GM12878 (cell line): Measurements from ENCODE around the gene SENP3. TPM values are rescaled to one million over a fixed set of nuclear protein-coding genes. Genes with fewer than 3 reads are reported as not detected.
A peak's percentile ranks its signal among the peaks of the same experiment; 100 is the strongest.

Source experiments
- ATAC-seq: fragments of 200-7000 bp; cut with Tn5 transposase; 3 replicates; pipeline ENCODE4 v1.9.1; 2020; ENCODE audit warnings: mild to moderate bottlenecking, moderate library complexity
- BruUV-seq: library from RNA; stranded (reverse); fragments of 400-500 nt; replicated peaks from 2 replicates; lab custom pipeline; 2021; lab: Mats Ljungman, UMichigan
- CTCF ChIA-PET: fragments of 300-600 bp; sonication (Branson Sonifier 250); formaldehyde crosslinking; extraction: SDS; loops from one replicate; lab custom pipeline; 2021; ENCODE audit warnings: inconsistent platforms; lab: Yijun Ruan, JAX
- POLR2A ChIA-PET: fragments of 350-600 bp; formaldehyde crosslinking; extraction: SDS; loops from one replicate; lab custom pipeline; 2021; ENCODE audit warnings: inconsistent platforms; lab: Charles Lee
- RAD21 ChIA-PET: fragments of 300-600 bp; sonication (Branson Sonifier 250); formaldehyde crosslinking; loops from one replicate; lab custom pipeline; 2023; ENCODE audit warnings: antibody characterized with exemption; ENCODE audit not compliant: unreplicated experiment; lab: Charles Lee
- SMC1A ChIA-PET: fragments of 300-600 bp; sonication (Branson Sonifier 250); formaldehyde crosslinking; loops from one replicate; lab custom pipeline; 2023; ENCODE audit not compliant: unreplicated experiment, uncharacterized antibody; lab: Charles Lee
- DNase-seq: peaks from one replicate; pipeline ENCODE4 v3.0.0-alpha.2; 2011; ENCODE audit warnings: low read depth, low spot score
- FAIRE-seq: peaks from 3 replicates; lab custom pipeline; 2011; peaks lifted over from hg19 to GRCh38; lab: Jason Lieb, UNC
- H2AFZ ChIP-seq: 2 replicates; pipeline ENCODE4 v1.6.0; 2011; ENCODE audit warnings: low read depth, low read length, control low read depth; ENCODE audit not compliant: control insufficient read depth
- H3K27ac ChIP-seq: 2 replicates; pipeline ENCODE4 v1.5.1; 2011; ENCODE audit warnings: control low read depth; ENCODE audit not compliant: control insufficient read depth, insufficient read depth
- H3K27me3 ChIP-seq, 2 experiments: replicated peaks in 1 of 2; 2 replicates each; pipeline versions ENCODE4 v1.6.0 to v1.6.1; 2011; ENCODE audit warnings: low read length in 1 of 2; ENCODE audit not compliant: control insufficient read depth in 2 of 2, insufficient read depth in 2 of 2
- H3K36me3 ChIP-seq, 2 experiments: 2 replicates each; pipeline ENCODE4 v1.5.1; 2011; ENCODE audit warnings: low read length in 1 of 2; ENCODE audit not compliant: control insufficient read depth in 2 of 2, insufficient read depth in 2 of 2
- H3K4me1 ChIP-seq: 2 replicates; pipeline ENCODE4 v1.6.1; 2011; ENCODE audit warnings: mild to moderate bottlenecking, low read length, moderate library complexity, mixed read lengths; ENCODE audit not compliant: control insufficient read depth, insufficient read depth
- H3K4me2 ChIP-seq: 2 replicates; pipeline ENCODE4 v1.6.0; 2011; ENCODE audit warnings: control low read depth; ENCODE audit not compliant: control insufficient read depth, insufficient read depth
- H3K4me3 ChIP-seq: fragments of 200-600 bp; sonication (generic); 2 replicates; pipeline ENCODE4 v1.5.1; 2016
- H3K79me2 ChIP-seq: 2 replicates; pipeline ENCODE4 v1.6.0; 2011; ENCODE audit warnings: low read length; ENCODE audit not compliant: control insufficient read depth, insufficient read depth
- H3K9ac ChIP-seq: 2 replicates; pipeline ENCODE4 v1.8.0; 2011; ENCODE audit warnings: low read length, control low read depth, mixed read lengths; ENCODE audit not compliant: control insufficient read depth, insufficient read depth
- H3K9me3 ChIP-seq: replicated peaks from 3 replicates; pipeline ENCODE4 v1.5.1; 2011; ENCODE audit warnings: mild to moderate bottlenecking, low read length; ENCODE audit not compliant: control insufficient read depth, insufficient read depth
- H4K20me1 ChIP-seq: 2 replicates; pipeline ENCODE4 v1.6.0; 2011; ENCODE audit not compliant: control insufficient read depth, insufficient read depth
- CBX5 ChIP-seq: sonication (generic); IDR thresholded peaks from 2 replicates; pipeline ENCODE4 v1.6.1; 2016; ENCODE audit warnings: low read depth, moderate library complexity, mild to moderate bottlenecking, inconsistent platforms
- KDM1A ChIP-seq: fragments of 200-600 bp; sonication (generic); IDR thresholded peaks from 2 replicates; pipeline ENCODE4 v1.6.1; 2016; ENCODE audit warnings: borderline replicate concordance
- MXI1 ChIP-seq: fragments of 150-350 bp; IDR thresholded peaks from 2 replicates; pipeline ENCODE4 v1.6.1; 2011; ENCODE audit warnings: low read depth, mild to moderate bottlenecking, inconsistent platforms, low read length, improper control_type of control experiment
- NRF1 ChIP-seq: conservative IDR thresholded peaks from 2 replicates; pipeline ENCODE4 v1.6.1; 2011; ENCODE audit warnings: mild to moderate bottlenecking, low read depth, low read length, improper control_type of control experiment
- TCF7 ChIP-seq: IDR thresholded peaks from 2 replicates; pipeline ENCODE4 v1.6.1; 2014; ENCODE audit warnings: antibody characterized with exemption, borderline replicate concordance
- ZNF24 ChIP-seq: fragments of 450-650 bp; IDR thresholded peaks from 2 replicates; pipeline ENCODE4 v1.6.1; 2017; ENCODE audit warnings: antibody characterized with exemption, mild to moderate bottlenecking
- WGBS: methylation state at CpG from one replicate; pipeline ENCODE4 v1.1.6; 2016; ENCODE audit warnings: low lambda C conversion rate; ENCODE audit not compliant: insufficient replicate concordance, insufficient coverage; ENCODE audit errors: missing lambda C conversion rate; 5-methylcytosine and 5-hydroxymethylcytosine counted together
- in situ Hi-C: fragments of 300-500 bp; cut with MboI; formaldehyde crosslinking; loops from 9 replicates; pipeline ENCODE4 v1.14.3; 2018; ENCODE audit warnings: mixed read lengths
- intact Hi-C: fragments of 100-400 bp; cut with micrococcal nuclease; formaldehyde crosslinking; loops from one replicate; pipeline ENCODE4 v1.14.2; 2022; ENCODE audit not compliant: unreplicated experiment
- polyA plus RNA-seq, 11 experiments: library from polyadenylated mRNA; depleted of rRNA in 4 of 11; unstranded in 6 of 11; stranded (reverse) in 5 of 11; fragments of >200 nt; fragmentation: Nextera tagmentation in 4 of 11; fragmentation: Illumina TruSeq in 1 of 11; extraction: Ambion mirVana in 4 of 11; extraction: Trizol in 1 of 11; gene quantifications; 1 replicate in 1 of 11; 2 replicates in 10 of 11; pipeline versions ENCODE4 v1.2.1 to v1.2.3, GENCODE V29; 2011 to 2016; ENCODE audit warnings: inconsistent platforms in 2 of 11, missing spikeins in 2 of 11, low read depth in 1 of 11
- total RNA-seq, 4 experiments: library from RNA; depleted of rRNA in 3 of 4; stranded (reverse); fragments of >200 nt in 3 of 4; fragmentation: Illumina TruSeq in 1 of 4; extraction: Trizol in 1 of 4; gene quantifications; 2 replicates each; pipeline versions ENCODE4 v1.2.1 to v1.2.3, GENCODE V29; 2013 to 2021
- TF ChIP-seq, protein P1 (sequence below): IDR thresholded peaks from 2 replicates; pipeline ENCODE4 v1.6.1; 2012; ENCODE audit warnings: improper control_type of control experiment, low read depth, low read length; ENCODE audit not compliant: insufficient replicate concordance
- TF ChIP-seq, protein P2 (sequence below): fragments of 150-350 bp; IDR thresholded peaks from 2 replicates; pipeline ENCODE4 v1.6.1; 2016; ENCODE audit warnings: low read depth, low read length
- TF ChIP-seq, protein P3 (sequence below), 3 experiments: IDR thresholded peaks in 2 of 3; conservative IDR thresholded peaks in 1 of 3; 2 replicates each; pipeline ENCODE4 v1.5.1; 2011; ENCODE audit warnings: low read depth in 3 of 3, low read length in 3 of 3, mild to moderate bottlenecking in 3 of 3, control low read depth in 2 of 3, moderate library complexity in 2 of 3, inconsistent platforms in 1 of 3, mixed read lengths in 1 of 3; ENCODE audit not compliant: control insufficient read depth in 2 of 3, insufficient read depth in 1 of 3; ENCODE audit errors: extremely low read depth in 1 of 3

Gene SENP3
- total and polyA plus RNA-seq, 10 of the 15 experiments (the other 5 are each of a cell fraction or from before 2014, with no cell fraction given) = 1.8 to 113 (median 72.3) TPM

DNA sequence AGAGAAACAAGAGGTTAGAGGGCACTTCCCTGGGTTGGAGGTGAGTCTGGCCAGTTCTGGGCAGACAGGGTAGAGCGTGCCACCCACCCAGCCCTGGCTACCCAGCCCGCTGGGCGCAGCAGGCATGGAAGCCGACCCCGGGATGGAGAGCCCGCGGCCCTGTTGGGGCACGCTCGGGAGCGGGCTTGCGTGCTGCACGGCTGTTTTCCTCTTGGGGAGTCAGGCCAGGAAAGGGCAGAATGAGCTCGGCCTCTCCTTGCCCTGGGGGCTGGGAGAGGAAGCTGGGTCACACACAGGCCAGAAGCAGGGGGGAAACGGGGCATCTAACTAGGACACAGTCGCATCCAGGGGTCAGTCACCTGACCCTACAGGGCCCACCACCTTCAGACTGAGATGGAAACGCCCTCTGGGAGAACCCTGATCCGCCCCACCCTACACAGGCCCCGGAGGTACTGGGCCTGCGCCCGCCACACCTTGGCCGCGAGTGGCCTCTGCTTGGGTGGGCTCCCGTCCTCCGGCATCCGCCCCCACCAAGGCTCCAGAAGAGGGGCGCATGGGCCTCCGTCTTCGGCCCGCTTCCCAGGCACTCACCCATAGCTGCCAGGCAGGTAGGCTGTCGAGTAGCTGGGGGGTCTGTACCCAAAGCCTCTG, 27.0 kb downstream of the SENP3 start (continued):
- TF ChIP-seq, protein P1, sequence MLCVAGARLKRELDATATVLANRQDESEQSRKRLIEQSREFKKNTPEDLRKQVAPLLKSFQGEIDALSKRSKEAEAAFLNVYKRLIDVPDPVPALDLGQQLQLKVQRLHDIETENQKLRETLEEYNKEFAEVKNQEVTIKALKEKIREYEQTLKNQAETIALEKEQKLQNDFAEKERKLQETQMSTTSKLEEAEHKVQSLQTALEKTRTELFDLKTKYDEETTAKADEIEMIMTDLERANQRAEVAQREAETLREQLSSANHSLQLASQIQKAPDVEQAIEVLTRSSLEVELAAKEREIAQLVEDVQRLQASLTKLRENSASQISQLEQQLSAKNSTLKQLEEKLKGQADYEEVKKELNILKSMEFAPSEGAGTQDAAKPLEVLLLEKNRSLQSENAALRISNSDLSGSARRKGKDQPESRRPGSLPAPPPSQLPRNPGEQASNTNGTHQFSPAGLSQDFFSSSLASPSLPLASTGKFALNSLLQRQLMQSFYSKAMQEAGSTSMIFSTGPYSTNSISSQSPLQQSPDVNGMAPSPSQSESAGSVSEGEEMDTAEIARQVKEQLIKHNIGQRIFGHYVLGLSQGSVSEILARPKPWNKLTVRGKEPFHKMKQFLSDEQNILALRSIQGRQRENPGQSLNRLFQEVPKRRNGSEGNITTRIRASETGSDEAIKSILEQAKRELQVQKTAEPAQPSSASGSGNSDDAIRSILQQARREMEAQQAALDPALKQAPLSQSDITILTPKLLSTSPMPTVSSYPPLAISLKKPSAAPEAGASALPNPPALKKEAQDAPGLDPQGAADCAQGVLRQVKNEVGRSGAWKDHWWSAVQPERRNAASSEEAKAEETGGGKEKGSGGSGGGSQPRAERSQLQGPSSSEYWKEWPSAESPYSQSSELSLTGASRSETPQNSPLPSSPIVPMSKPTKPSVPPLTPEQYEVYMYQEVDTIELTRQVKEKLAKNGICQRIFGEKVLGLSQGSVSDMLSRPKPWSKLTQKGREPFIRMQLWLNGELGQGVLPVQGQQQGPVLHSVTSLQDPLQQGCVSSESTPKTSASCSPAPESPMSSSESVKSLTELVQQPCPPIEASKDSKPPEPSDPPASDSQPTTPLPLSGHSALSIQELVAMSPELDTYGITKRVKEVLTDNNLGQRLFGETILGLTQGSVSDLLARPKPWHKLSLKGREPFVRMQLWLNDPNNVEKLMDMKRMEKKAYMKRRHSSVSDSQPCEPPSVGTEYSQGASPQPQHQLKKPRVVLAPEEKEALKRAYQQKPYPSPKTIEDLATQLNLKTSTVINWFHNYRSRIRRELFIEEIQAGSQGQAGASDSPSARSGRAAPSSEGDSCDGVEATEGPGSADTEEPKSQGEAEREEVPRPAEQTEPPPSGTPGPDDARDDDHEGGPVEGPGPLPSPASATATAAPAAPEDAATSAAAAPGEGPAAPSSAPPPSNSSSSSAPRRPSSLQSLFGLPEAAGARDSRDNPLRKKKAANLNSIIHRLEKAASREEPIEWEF = no peak
- TF ChIP-seq CBX5 (no peak), TCF7 (no peak)

DNA sequence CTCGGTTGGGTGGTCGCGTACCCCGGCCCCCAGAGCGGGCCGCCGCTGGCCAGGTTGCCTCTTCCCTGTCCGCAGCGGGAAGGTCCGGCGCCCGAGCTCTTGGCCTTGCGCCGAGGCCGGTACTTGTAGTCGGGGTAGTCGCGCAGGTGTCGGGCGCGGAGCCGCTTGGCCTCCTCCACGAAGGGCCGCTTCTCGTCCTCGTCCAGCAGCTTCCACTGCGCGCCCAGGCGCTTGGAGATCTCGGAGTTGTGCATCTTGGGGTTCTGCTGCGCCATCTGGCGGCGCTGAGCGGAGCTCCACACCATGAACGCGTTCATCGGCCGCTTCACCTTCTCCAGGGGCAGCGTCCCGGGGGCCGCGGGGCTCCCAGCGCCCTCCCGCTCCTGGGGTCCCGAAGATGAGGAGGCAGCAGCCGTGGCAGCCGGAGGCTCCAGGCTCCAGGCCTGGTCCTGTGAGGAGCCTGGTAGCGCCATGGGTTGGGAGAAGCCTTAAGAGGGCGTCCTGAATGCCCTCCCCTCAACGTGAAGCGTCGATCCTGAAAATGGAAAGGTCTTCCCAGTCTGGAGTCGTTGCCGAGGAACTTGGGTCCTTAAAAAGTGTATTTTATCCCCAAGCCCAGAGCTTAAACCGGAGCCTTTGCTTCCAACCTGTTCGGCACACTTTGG, 27.6 kb downstream of the SENP3 start:
- Histone ChIP-seq H2AFZ (no peak overlapping the region), H3K4me3 (no peak overlapping the region), H3K4me2 (no peak overlapping the region), H3K27ac (no peak overlapping the region), H3K4me1 (peaks cover 3% of the 10 kb centered on the region; the same call in 1 of the 2 replicates), H3K36me3 (peaks cover 13 to 19% of the 10 kb centered on the region in 2 experiments), H3K9ac (no peak overlapping the region), H3K79me2 (peaks cover 10% of the 10 kb centered on the region), H4K20me1 (no peaks in the 10 kb centered on the region), H3K27me3 (no peaks in the 10 kb centered on the region), H3K9me3 (no peaks in the 10 kb centered on the region)
- ChIA-PET RAD21 (interaction anchor here (0.6 to 1.4 kb wide), 7 partner anchors 10 to 99 kb away, joined by 3 to 5 read pairs (median 3); partner anchors contain the start of genes CD68, SAT2 and WRAP53), POLR2A (interaction anchor here (0.7 kb wide), 1 partner anchor 26 kb away, joined by 3 read pairs; no protein-coding TSS in a partner anchor), SMC1A (interaction anchor here (0.7 to 1.6 kb wide), 6 partner anchors 10 to 233 kb away, joined by 3 to 8 read pairs (median 3); partner anchors contain the start of genes CD68, SAT2, TP53 and WRAP53), CTCF (interaction anchor here (0.7 to 2.6 kb wide), 14 partner anchors 8 to 233 kb away, joined by 3 to 14 read pairs (median 5); partner anchors contain the start of genes SENP3, TMEM95, TP53 and WRAP53)
- intact Hi-C loops = no loop called here
- 65% methylated on average over 41 of the region's 56 CpGs for WGBS
- FAIRE-seq (no peak), DNase-seq (no peak), ATAC-seq (peak; percentile 86)
- BruUV-seq = no TSS peak
- in situ Hi-C loops = no loop called here
- TF ChIP-seq, protein P2, sequence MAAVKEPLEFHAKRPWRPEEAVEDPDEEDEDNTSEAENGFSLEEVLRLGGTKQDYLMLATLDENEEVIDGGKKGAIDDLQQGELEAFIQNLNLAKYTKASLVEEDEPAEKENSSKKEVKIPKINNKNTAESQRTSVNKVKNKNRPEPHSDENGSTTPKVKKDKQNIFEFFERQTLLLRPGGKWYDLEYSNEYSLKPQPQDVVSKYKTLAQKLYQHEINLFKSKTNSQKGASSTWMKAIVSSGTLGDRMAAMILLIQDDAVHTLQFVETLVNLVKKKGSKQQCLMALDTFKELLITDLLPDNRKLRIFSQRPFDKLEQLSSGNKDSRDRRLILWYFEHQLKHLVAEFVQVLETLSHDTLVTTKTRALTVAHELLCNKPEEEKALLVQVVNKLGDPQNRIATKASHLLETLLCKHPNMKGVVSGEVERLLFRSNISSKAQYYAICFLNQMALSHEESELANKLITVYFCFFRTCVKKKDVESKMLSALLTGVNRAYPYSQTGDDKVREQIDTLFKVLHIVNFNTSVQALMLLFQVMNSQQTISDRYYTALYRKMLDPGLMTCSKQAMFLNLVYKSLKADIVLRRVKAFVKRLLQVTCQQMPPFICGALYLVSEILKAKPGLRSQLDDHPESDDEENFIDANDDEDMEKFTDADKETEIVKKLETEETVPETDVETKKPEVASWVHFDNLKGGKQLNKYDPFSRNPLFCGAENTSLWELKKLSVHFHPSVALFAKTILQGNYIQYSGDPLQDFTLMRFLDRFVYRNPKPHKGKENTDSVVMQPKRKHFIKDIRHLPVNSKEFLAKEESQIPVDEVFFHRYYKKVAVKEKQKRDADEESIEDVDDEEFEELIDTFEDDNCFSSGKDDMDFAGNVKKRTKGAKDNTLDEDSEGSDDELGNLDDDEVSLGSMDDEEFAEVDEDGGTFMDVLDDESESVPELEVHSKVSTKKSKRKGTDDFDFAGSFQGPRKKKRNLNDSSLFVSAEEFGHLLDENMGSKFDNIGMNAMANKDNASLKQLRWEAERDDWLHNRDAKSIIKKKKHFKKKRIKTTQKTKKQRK = no peak
- TF ChIP-seq NRF1 = no peak
- TF ChIP-seq ZNF24 = no peak
- TF ChIP-seq, protein P3, sequence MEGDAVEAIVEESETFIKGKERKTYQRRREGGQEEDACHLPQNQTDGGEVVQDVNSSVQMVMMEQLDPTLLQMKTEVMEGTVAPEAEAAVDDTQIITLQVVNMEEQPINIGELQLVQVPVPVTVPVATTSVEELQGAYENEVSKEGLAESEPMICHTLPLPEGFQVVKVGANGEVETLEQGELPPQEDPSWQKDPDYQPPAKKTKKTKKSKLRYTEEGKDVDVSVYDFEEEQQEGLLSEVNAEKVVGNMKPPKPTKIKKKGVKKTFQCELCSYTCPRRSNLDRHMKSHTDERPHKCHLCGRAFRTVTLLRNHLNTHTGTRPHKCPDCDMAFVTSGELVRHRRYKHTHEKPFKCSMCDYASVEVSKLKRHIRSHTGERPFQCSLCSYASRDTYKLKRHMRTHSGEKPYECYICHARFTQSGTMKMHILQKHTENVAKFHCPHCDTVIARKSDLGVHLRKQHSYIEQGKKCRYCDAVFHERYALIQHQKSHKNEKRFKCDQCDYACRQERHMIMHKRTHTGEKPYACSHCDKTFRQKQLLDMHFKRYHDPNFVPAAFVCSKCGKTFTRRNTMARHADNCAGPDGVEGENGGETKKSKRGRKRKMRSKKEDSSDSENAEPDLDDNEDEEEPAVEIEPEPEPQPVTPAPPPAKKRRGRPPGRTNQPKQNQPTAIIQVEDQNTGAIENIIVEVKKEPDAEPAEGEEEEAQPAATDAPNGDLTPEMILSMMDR (IDR thresholded peaks at IDR 0.05 in 2 of 3, conservative IDR thresholded peaks at IDR 0.05 in 1 of 3; ENCODE audit: control insufficient read depth in 2 of 3, extremely low read depth in 1 of 3, insufficient read depth in 1 of 3, low read depth in 3 of 3, low read length in 3 of 3) = peak; percentile 55 to 72 (median 65); a peak in 5 of 6 replicates
- no peak for TF ChIP-seq KDM1A
- no peak for TF ChIP-seq MXI1
